Measurements from ENCODE around the gene PCDHGC5.

PCDHGC5 gene

GRCh38 chr5:141518618-141519015 is 29.7 kb downstream of the PCDHGC5 start:
- no peaks in the 10 kb centered on the region for H3K27me3 ChIP-seq (ENCODE audit: insufficient read depth, low read length)
- H3K9ac ChIP-seq (ENCODE audit: low read length) = no peak overlapping the region
- peaks cover 27% of the 10 kb centered on the region for H3K4me1 ChIP-seq (ENCODE audit: insufficient read depth, low read length, severe bottlenecking)
- H4K20me1 ChIP-seq (ENCODE audit: insufficient read depth, low read length) = no peaks in the 10 kb centered on the region
- H3K4me2 ChIP-seq (ENCODE audit: low read length) = no peak overlapping the region
- H3K9me2 ChIP-seq (ENCODE audit: low read depth, low read length) = no peaks in the 10 kb centered on the region
- no peaks in the 10 kb centered on the region for H3K79me2 ChIP-seq (ENCODE audit: insufficient read depth, low read length)
- TF ChIP-seq CTCF (IDR thresholded peaks at IDR 0.05; ENCODE audit: low read length) (no peak), EZH2 (IDR thresholded peaks at IDR 0.05; ENCODE audit: borderline replicate concordance, low read length) (no peak)
- no peak overlapping the region for H2AFZ ChIP-seq (ENCODE audit: low read length)
- no peak overlapping the region for H3K4me3 ChIP-seq (ENCODE audit: low read depth, low read length, poor library complexity, severe bottlenecking)
- H3K9me3 ChIP-seq (ENCODE audit: low read length) = no peaks in the 10 kb centered on the region
- H3K36me3 ChIP-seq (ENCODE audit: insufficient read depth, low read length) = peaks cover 58% of the 10 kb centered on the region
- no peak overlapping the region for H3K27ac ChIP-seq (ENCODE audit: low read depth, low read length, poor library complexity, severe bottlenecking)
- no peaks in the 10 kb centered on the region for H3F3A ChIP-seq (ENCODE audit: insufficient read depth, low read length)

GRCh38 chr5:141519605-141520565 is 31.0 kb downstream of the PCDHGC5 start:
- Histone ChIP-seq H3K27me3 (ENCODE audit: insufficient read depth, low read length) (no peaks in the 10 kb centered on the region), H3K79me2 (ENCODE audit: insufficient read depth, low read length) (no peaks in the 10 kb centered on the region), H3K9me3 (ENCODE audit: low read length) (no peaks in the 10 kb centered on the region), H3K36me3 (ENCODE audit: insufficient read depth, low read length) (peaks cover 67% of the 10 kb centered on the region), H3K4me2 (ENCODE audit: low read length) (no peak overlapping the region), H3K4me3 (ENCODE audit: low read depth, low read length, poor library complexity, severe bottlenecking) (no peak overlapping the region), H3K27ac (ENCODE audit: low read depth, low read length, poor library complexity, severe bottlenecking) (no peak overlapping the region), H3K9ac (ENCODE audit: low read length) (no peak overlapping the region), H3K9me2 (ENCODE audit: low read depth, low read length) (no peaks in the 10 kb centered on the region), H3K4me1 (ENCODE audit: insufficient read depth, low read length, severe bottlenecking) (peaks cover 16% of the 10 kb centered on the region), H3F3A (ENCODE audit: insufficient read depth, low read length) (no peaks in the 10 kb centered on the region), H4K20me1 (ENCODE audit: insufficient read depth, low read length) (no peaks in the 10 kb centered on the region), H2AFZ (ENCODE audit: low read length) (no peak overlapping the region)
- TF ChIP-seq EZH2 (IDR thresholded peaks at IDR 0.05; ENCODE audit: borderline replicate concordance, low read length) = no peak
- no peak for TF ChIP-seq CTCF (IDR thresholded peaks at IDR 0.05; ENCODE audit: low read length)

GRCh38 chr5:141521244-141521781 is 32.4 kb downstream of the PCDHGC5 start:
- no peak overlapping the region for H3K4me3 ChIP-seq (ENCODE audit: low read depth, low read length, poor library complexity, severe bottlenecking)
- no peak overlapping the region for H3K9ac ChIP-seq (ENCODE audit: low read length)
- TF ChIP-seq EZH2 (IDR thresholded peaks at IDR 0.05; ENCODE audit: borderline replicate concordance, low read length) = no peak
- no peak for TF ChIP-seq CTCF (IDR thresholded peaks at IDR 0.05; ENCODE audit: low read length)
- no peak overlapping the region for H3K4me2 ChIP-seq (ENCODE audit: low read length)
- no peaks in the 10 kb centered on the region for H3K79me2 ChIP-seq (ENCODE audit: insufficient read depth, low read length)
- H3K27ac ChIP-seq (ENCODE audit: low read depth, low read length, poor library complexity, severe bottlenecking) = no peak overlapping the region
- no peaks in the 10 kb centered on the region for H3K27me3 ChIP-seq (ENCODE audit: insufficient read depth, low read length)
- H3K36me3 ChIP-seq (ENCODE audit: insufficient read depth, low read length) = peaks cover 74% of the 10 kb centered on the region
- H2AFZ ChIP-seq (ENCODE audit: low read length) = no peak overlapping the region
- peaks cover 14% of the 10 kb centered on the region for H3K4me1 ChIP-seq (ENCODE audit: insufficient read depth, low read length, severe bottlenecking)
- no peaks in the 10 kb centered on the region for H3F3A ChIP-seq (ENCODE audit: insufficient read depth, low read length)
- H3K9me2 ChIP-seq (ENCODE audit: low read depth, low read length) = no peaks in the 10 kb centered on the region
- H4K20me1 ChIP-seq (ENCODE audit: insufficient read depth, low read length) = no peaks in the 10 kb centered on the region
- no peaks in the 10 kb centered on the region for H3K9me3 ChIP-seq (ENCODE audit: low read length)

All from OCI-LY1 (cell line).